NCI-H187 (cell line): Measurements from ENCODE around the gene PFDN1.

ENCODE experiments used
- DNase-seq, 2 experiments: peaks; one replicate each; lab custom pipeline; 2025; lab: John Stamatoyannopoulos, UW

Gene PFDN1

DNA sequence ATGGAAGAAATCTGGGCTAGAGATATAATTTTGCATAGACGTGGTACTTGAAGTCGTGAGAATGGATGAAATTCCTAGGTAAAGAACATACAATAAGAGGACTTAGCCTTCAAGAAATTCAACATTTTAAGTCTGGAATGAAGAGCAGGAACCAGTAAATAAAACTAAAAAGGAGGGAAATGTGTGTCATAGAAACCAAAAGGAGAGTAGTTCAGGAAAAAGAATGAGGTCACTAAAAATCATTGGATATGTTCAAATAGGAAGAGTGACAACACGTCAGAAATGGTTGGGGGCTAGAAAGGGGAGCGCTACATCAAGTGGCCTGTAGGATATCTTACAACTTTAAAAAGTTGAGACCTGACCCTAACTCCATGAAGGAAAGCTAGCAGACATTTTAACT, 44.0 kb downstream of the PFDN1 start:
- DNase-seq, result no peak

DNA sequence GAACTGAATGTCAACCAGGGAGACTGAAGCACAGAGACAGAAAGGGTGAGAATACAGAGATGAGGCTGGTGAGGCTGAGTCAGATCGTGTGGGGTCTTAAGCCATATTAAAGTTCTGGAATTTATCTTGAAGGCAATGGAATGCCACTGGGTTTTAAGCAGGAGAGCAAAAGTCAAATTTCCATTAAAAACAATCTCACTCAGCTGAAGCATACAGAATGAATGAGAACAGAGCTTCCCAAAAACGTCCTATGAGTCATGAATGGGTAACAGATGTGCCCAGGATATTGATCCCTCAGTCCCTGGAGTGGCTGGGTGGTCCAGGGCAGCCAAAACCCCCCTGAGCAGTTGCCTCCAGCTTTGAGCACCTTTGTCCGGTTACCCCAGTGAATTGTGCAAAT, 44.9 kb downstream of the PFDN1 start:
- DNase-seq, result no peak

DNA sequence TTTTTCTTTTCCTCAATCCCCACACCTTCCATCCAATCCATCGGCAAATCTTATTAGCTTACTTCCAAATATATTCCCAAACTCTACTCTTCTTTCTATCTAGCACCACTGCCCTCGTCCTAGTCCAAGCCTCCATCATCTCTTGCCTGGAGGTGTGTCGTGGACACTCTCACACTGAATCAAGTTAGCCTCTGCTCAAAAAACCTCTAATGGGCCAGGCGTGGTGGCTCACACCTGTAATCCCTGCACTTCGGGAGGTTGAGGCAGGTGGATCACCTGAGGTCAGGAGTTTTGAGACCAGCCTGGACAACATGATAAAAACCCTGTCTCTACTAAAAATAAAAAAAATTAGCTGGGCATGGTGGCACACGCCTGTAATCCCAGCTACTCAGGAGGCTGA, 46.2 kb downstream of the PFDN1 start:
- no peak for DNase-seq

DNA sequence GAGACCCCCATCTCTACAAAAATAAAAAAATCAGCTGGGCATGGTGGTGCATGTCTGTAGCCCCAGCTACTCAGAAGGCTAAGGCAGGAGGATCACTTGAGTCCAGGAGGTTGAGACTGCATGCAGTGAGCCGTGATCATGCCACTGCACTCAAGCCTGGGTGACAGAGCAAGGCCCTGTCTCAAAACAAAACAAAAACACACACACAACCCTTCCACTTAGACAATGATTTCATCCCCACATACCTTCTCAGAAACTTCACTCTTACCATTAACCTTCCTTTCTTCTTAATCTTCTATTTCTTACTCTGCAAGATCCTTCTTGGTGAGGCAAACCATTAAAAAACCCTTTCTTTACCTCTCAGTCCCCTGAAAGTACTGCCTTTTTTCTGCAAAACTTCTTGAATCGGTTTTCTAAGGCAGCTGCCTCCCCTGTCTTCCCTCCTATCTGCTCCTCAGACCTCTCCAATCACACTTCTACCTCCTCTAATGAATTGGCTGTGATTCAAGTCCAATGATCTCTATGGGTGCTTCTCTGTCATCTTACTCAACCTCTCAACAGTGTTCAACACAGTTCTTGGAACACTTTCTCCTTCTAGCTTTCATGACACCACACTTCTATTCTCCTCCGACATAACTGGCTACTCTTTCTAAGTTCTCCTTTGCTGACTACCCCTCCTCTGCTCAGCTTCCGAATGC, 47.3 kb downstream of the PFDN1 start:
- no peak for DNase-seq

DNA sequence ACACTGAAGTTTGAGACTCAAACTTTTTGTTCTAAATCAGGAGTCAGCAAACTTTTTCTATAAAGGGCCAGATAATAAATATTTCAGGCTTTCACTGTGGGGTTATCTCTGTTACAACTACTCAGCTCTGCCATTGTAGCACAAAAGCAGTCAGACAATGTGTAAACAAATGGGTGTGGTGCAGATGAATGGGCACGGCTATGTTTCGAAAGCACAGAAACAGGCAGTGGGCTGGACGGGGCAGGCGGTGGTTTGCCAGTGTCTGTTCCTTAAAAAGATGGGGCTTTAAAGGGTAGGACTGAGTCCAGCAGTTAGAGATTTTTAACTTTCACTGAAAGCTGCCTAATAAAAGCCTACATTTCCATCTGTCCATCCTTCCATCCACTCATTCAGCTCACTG, 48.9 kb downstream of the PFDN1 start:
- DNase-seq, result no peak

DNA sequence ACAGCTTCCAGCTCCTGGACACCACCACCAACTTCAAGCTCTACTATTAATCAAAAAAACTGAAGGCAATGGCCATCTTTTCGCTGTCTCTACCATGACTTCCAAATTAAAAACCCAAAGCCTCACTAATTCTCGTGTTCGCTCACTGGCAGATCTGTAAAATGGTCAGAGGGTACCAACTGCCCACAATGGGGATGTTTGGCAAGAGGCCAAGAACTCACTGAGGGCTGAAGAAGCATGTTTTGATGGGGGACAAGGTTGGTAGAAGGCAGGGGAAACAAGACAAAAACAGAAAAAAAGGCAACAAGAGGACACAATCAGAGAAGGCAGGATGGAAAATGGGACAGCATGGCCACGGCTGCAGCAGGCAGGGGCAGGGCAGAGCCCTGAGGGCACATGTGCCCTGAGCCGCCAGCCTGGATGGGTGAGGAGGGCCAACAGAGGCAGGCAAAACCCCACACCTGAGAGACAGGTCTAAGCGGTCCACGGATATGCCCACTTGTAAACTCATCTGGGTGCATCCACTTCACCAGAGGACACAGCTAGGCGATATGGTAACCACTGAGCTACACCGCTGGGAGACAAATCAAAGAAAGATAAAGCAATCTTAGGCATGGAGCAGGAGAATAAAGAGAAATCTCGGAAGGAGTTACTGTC, 50.3 kb downstream of the PFDN1 start:
- no peak for DNase-seq

DNA sequence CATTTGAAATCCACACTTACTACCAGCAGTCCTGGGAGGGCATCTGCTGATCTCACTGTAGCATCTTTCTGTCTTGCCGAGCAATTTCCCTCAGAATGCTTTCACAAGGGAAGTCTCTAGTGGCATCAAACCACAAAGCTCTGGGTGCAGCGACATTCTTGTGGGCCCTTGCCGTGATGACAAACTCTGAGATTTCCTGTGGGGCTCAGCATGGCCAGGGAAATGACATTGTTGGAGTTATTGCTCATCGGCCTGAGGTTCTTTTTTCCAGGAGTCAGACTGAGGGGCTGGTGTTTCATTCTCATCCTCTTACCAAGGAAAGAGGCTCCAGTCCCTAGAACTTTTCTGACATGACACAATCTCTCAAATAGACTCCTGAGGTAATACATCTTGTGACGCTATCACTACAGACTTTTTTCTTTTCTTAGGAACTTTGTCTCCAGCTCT, 51.4 kb downstream of the PFDN1 start:
- no peak for DNase-seq

DNA sequence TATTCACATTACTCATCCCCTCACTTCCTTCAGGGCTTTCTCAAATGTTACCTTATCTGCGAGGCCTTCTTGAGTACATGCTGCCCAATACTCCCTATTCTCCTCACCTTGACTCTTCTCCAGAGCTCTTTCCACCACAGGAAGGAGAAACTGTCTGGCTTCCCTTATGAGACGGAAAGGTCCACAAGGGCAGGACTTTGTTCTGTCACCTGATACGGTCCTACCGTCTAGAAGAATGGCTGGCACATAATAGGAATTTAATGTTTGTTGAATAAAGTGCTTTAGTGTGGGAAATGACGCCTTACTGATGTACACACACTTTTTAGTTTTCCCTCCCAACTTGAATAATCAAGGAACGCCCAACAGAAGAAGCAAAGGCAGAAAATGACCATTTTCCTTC, 52.5 kb downstream of the PFDN1 start:
- no peak for DNase-seq

DNA sequence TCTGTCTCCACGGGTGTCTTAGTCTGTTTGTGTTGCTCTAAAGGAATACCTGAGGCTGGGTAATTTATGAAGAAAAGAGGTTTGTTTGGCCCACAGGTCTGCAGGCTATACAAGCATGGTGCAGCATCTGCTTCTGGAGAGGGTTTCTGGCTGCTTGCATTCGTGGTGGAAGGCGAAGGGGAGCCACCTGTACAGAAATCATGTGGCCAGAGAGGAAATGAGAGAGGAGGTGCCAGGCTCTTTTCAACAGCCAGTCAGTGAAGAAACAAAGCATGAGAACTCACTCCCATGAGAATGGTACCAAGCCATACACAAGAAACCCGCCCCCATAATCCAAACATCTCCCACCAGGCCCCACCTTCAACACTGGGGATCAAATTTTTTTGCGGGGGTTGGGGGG, 53.4 kb downstream of the PFDN1 start:
- no peak for DNase-seq

DNA sequence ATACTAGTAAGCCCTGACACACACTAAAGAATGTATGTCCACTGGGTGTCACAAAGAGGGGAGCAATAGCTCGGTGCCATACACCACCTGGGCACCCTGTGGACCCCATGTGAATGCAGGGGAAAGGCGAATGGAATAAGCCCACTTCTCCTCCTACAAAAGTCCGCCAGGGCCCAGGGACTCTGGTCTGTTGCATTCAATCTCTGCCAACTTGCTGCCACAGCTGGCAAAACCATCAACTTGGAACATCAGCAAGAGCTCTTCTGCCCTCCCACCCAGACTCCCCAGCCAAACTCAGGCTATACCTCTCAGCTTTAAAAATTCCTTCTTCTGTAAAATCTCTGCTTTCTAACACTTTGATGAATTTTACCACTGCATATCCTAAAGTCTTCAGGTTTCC, 54.5 kb downstream of the PFDN1 start:
- DNase-seq, result no peak

DNA sequence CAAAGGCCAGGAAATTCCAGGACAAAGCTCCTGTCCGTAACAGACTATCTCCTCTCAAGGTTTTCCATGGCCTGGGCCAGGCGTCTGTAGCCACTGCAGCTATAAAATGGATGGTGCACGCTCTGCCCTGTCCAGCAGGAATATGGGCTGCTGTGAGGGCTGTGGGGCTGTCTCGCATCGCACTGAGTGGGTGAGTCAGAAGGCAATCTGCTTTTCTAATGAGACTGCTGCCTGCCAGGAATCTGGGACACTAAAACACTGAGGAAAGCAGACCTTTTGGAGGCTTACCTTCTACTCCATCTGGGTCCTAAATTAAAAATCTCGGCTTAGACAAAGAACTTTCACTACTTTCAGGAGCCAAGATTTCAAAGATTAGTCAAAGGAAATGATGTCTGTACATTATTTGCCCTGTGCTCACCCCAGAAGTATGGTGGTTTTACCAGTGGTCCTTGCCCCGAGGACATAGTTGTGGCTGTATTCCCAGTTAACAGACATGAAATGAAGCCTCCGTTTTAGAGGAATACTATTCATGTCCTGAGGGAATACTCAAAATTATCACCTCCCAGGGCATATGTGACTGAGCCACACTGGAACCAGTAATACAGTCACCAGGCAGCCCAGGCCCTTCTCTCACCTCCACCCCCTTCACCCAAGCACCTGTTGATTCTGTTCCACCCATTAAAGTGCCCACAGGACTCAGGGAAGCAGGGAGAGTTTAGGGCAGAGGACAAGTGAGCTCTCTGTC, 56.4 kb downstream of the PFDN1 start:
- DNase-seq, result no peak

DNA sequence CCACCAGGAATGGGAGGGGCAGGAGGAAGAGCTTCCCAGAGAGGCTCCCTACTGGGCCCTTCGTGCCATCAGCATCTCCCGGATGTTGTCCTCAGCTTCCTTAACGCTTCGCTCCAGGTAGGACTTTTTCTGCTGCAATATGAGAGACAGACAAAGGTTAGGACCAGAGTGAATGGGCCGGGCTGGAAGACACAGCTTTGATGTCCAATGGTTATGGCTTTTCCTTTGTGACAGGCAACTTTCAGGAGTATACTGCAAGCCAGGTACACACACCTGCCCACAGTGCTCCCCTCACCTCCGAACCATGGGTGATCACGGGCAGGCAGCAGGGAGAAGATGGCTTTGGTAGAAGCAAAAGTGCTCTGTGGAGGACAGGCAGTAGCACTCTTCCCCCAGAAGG, 57.0 kb downstream of the PFDN1 start:
- DNase-seq, result no peak

DNA sequence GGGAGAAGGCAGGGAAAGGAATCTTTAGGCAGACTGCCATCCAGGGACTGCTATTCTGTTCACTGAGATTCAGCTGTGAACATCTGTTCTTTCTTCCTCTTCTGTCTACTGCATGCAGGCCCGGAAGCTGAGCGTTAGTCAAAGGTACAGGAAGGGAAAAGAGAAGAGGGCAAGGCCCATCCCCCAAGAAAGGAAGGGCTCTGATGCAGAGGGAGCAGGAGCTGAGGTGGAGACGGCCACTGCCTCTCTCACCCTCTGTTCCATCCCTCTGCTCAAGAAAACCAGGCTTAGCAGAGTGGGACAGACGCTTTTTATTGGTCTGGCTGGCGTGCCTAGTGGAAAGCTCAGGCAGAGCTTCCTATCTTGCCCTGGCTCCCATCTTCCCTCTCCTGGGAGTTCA, 57.6 kb downstream of the PFDN1 start:
- no peak for DNase-seq

DNA sequence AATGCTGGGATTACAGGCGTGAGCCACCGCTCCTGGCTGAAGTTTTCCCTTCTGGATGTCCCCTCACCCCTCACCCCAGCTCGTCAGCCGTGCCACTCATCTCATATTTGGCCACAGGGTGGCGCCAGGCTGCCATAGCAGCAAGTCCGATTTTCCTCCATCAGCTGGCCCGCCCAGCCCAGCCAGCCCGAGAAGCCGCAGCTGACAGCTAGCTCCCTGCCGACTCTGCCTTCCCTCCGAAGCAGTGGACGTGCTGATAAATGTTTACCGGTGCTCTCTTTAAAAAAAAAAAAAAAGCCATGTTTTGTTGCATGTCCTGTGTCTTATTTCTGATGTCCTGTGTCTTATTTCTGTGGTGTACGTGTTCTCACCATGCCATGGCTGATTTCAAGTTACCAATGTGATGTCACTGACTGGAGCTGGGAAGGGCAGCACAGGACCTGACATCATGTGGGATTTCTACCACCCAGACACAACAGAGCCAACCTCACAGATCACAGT, 58.3 kb downstream of the PFDN1 start:
- DNase-seq, result peak in 1 of 2 experiments; percentile 40

DNA sequence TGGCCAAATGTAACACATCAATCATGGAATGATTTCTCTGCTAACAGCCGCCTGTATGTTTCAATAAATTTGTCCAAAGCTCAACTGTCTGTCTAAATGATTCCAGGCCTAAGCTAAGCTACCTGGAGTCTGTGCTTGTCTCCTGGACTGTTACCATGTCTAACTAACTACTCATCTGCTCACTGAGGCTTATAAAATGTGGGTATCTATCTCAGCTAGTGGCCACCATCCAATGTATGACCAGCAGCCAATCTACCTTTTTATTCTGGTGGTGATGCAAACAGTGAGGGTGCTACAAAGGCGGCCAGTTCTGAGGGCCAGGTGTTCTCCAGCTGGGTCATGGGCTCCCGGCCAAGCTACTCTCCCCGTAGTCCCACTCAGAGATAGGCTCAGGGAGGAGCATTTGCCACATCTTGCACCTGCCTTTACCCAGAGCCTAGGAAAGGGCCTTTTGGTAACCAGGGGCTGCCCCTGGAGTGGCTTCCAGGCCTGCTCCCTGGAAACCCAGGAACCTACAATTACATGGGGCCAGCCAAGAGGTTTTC, 59.1 kb downstream of the PFDN1 start:
- no peak for DNase-seq

DNA sequence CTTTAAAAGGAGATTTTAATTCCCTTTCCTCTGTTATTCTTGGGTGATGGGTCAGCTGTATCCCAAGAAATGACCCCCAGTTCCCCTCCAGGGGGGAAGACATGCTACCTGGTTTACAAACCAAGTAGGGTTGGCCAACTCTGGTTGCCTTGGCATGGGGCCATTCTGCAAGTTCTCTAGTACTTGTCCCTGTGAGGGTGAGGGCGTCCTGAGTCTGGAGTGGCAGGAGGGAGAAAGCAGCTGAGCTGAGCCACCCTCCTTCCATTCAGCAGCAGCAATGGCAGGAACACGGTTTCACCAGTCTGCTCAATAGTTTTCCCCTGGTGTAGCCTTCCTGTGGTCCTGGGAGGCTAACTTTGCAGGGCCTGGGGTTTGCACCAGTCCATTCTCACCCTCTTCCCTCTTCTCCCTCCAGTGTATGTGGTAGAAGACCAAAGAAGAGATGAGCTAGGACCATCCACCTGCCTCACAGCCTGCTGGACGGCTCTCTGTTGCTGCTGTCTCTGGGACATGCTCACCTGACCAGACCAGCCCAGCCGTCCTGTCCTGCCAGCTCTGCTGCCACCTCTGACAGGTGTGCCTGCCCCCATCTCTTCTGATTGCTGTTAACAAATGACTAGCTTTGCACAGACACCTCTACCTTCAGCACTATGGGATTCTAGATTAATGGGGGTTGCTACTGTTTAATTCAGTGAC, 59.9 kb downstream of the PFDN1 start:
- DNase-seq, result no peak

DNA sequence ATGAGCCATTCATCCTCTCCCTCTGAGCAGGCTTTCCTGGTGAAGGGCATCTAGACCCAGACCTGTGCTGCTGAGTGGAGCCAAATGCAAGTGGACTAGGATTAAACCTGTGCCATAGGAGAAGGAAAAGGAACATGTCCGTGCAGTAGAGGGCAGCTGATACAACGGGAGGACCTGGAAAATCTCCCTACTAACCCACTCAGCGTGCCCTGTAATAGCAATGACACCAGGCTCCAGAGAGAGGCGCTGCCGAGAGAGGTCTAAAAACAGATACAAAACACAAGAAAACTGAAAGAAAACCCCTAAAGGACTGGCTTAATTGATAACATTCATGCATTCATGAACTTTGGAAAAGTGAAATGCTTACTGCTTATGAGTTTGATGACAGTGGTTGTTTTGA, 60.8 kb downstream of the PFDN1 start:
- no peak for DNase-seq

DNA sequence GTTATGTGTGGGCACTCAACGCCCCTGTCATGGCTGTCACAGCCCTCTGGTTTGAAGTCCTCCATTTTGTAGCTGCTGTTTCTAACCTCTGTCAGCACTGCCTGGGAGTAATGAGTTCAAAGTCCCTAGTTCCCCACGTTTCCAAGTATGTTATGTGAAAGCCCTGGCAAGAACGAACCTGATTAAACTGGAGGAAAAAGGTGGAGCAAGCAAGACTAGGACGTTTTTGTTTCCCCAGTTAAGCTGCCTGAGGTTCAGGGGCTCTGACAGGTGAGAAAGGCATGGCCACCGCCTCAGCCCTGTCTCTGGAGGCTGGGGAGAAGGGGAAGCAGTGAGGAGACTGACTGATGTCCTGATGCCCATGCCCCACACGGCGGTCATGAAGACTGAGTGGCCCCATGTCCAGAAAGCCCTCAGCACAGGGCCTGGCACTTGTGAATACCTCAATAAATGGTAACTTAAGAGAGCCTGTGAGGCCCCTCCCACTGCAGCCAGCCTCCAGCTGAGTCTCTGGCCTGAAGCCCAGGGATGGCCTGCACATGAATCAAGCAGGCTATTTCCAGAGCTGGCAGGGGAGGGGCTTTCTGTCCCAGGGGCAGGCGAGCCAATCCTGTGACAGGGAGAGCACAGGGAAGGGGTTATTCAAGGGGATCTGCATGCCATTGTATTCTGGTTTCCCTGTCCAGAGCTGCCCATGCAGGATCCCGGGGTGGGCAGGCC, 61.8 kb downstream of the PFDN1 start:
- DNase-seq, result peak; percentile 19 to 46

DNA sequence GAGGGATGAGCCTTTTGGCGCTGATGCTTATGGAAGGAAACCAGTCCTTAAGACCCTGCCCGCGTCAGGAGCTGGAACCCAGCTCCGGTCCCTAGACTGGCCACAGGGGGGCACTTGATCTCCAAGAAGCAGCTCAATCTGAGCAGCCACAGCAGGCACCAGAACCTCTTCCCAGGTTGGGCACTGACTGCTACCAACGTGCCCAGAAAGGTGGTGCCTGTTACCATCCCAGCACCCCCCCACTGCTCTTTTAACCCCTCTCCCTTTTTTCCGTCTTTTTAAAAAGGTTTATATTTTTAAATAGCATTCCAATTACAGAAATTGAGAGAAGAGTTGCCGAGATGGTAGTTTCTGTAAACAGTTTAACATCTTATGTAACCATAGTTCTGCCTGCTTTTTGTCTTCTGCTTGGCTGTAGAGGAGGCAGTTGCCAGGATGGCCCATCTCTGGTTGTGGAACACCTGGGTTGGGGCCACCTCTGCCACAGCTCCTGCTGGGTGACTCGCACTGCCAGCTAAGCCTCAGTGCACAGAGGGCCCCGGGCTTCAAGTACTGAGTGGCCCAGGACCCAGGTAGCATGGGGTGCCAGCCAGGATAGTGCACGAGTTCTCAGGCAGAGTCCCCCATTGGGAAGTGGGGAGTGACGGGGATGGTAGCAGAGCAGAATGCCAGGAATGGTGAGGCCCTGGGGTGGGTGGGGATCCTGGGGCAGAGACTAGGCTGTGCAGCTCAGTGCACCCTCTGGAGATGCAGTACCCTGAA, 62.8 kb downstream of the PFDN1 start:
- no peak for DNase-seq

DNA sequence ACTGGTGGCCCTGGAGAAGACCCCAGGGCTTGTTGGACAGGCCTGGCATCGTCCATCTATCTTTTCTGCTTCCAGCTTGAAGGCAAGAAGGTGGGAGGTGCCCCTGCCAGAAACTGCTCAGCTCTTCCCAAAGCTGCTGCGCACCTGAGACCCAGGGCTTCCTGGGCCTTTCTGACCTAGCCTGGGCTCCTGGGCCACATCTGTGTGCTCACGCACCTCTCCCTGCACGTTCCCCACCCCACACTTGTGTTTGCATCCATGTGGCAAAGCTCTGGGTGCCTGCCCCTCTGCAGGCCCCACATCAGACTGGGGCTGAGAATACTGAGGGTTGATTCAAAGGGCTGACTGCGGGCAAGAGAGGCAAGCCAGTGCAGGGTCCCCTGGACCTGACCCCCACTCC, 63.4 kb downstream of the PFDN1 start:
- no peak for DNase-seq

DNA sequence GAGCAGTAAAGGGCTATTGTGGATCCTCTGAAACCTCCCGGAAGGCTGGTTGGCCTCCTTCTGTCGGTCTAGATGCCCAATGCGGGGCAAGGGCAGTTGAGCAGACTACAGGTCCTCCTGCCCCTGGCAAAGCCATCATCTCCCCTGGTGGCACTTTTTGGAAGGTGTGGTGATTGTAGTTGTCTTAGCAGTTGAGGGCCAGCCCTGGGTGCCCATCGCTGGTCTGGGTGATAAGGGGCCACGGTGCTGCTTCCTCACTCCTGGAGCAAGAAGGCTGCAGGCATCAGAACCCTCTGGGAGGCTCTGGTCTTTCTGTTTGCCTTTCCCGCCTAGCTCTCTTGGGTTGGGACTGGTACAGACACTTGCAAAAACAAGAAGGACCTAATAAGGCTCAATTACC, 64.1 kb downstream of the PFDN1 start:
- DNase-seq, result no peak
